Measurements from ENCODE around the gene CLCN7. TPM values are rescaled to one million over a fixed set of nuclear protein-coding genes. Genes with fewer than 3 reads are reported as not detected.

Gene CLCN7
- total RNA-seq, 1 experiment from 2014 or later = 26.6 TPM

- H3K27ac ChIP-seq = no peak overlapping the region
- no peaks in the 10 kb centered on the region for H3K27me3 ChIP-seq (replicated peaks)
- no peak for DNase-seq (ENCODE audit: low read depth in 1 of 2, low spot score in 2 of 2)
- H3K4me3 ChIP-seq = peak overlapping the region; percentile 37
- H3K9me3 ChIP-seq (replicated peaks) = no peaks in the 10 kb centered on the region
- no peaks in the 10 kb centered on the region; the same call in 1 of the 2 replicates for H3K36me3 ChIP-seq
- peaks cover 4% of the 10 kb centered on the region for H3K4me1 ChIP-seq (replicated peaks)
These were observed 67.1 kb downstream of the CLCN7 start for GRCh38 chr16:1407753-1408152.

DNA sequence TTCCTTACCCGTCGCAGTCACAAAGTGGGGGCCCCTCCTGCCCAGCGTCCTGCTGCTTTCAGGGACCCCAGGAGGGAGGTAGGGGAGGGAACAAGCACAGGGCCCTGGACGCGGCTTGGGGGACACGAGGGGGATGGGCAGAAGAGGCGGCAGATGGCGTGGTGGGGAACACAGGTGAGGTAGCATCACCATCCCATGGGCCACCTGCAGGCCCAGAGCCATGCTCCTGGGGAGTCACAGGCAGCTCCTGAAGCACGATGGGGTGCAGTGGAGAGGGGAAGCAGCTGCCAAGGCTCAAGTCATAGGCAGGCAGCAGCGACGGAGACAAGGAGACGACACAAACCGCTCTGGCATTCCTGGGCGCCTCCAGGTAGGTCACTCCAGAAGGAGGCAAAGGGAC, 71.1 kb downstream of the CLCN7 start:
- H3K27ac ChIP-seq = no peak overlapping the region
- H3K9me3 ChIP-seq (replicated peaks) = no peaks in the 10 kb centered on the region
- H3K4me1 ChIP-seq (replicated peaks) = peaks cover 4% of the 10 kb centered on the region
- no peaks in the 10 kb centered on the region for H3K36me3 ChIP-seq
- no peak overlapping the region for H3K4me3 ChIP-seq
- no peaks in the 10 kb centered on the region for H3K27me3 ChIP-seq (replicated peaks)
- DNase-seq (ENCODE audit: low read depth in 1 of 2, low spot score in 2 of 2) = no peak

DNA sequence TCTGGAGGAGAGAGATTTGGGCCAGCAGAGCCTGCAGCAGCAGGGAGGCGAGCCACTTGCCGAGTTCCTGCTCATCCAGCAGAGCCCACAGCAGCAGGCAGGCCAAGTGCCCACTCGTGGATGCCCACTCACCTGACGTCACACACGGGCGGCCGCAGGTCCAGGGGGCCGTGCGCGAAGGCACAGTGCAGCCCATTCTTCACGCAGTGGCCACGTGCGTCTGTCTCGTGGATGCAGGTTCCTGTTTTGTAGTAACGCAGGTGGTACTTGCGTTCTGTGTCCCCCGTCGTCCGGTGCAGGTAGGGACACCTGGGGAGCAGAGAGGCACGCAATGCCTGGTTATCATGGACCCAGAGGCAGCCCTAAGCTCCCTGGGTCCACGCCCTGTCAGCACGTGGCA, 71.8 kb downstream of the CLCN7 start:
- Histone ChIP-seq H3K4me1 (replicated peaks) (no peaks in the 10 kb centered on the region), H3K9me3 (replicated peaks) (no peaks in the 10 kb centered on the region), H3K36me3 (no peaks in the 10 kb centered on the region), H3K27me3 (replicated peaks) (no peaks in the 10 kb centered on the region), H3K4me3 (no peak overlapping the region), H3K27ac (no peak overlapping the region)
- DNase-seq (ENCODE audit: low read depth in 1 of 2, low spot score in 2 of 2) = no peak

- Histone ChIP-seq H3K9me3 (replicated peaks) (no peaks in the 10 kb centered on the region), H3K36me3 (no peaks in the 10 kb centered on the region), H3K27me3 (replicated peaks) (no peaks in the 10 kb centered on the region), H3K4me3 (no peak overlapping the region), H3K4me1 (replicated peaks) (no peaks in the 10 kb centered on the region), H3K27ac (no peak overlapping the region)
- no peak for DNase-seq (ENCODE audit: low read depth in 1 of 2, low spot score in 2 of 2)
These were observed 73.1 kb downstream of the CLCN7 start for GRCh38 chr16:1401758-1402154.

DNA sequence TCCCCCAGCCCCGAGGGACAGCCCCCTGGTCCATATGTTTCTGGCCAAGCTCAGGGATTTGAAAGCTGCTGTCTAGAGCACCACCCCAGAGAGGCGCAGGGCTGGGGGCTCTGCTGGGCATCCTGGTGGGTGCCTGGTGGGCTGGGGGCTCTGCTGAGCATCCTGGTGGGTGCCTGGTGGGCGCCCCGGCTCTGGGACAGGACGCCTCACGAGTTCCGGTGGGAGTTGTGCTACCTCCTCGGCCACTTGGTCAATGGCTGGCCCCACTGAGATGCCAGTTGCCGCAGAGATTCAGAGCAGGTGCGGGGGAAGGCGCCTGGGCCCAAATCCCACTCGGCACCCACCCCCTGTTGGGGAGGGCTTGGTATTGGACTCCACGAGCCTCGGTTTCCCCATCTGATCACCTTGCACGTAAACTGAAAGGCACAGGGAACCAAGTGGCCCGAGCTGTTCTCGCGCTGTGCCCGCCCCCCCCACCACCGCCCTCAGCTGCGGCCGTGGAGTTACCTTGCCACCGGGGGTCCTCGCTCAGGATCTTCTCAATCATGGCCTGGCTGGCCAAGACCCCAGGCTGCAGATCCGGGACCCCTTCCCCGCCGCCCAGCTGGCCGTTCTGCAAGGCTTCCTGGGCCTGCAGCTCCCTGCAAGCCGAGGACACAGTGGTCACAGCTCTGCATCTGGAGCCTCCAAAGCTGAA, 73.6 kb downstream of the CLCN7 start:
- DNase-seq (ENCODE audit: low read depth in 1 of 2, low spot score in 2 of 2) = no peak
- Histone ChIP-seq H3K4me3 (no peak overlapping the region), H3K4me1 (replicated peaks) (no peaks in the 10 kb centered on the region), H3K27ac (no peak overlapping the region), H3K36me3 (no peaks in the 10 kb centered on the region), H3K27me3 (replicated peaks) (no peaks in the 10 kb centered on the region), H3K9me3 (replicated peaks) (no peaks in the 10 kb centered on the region)

DNA sequence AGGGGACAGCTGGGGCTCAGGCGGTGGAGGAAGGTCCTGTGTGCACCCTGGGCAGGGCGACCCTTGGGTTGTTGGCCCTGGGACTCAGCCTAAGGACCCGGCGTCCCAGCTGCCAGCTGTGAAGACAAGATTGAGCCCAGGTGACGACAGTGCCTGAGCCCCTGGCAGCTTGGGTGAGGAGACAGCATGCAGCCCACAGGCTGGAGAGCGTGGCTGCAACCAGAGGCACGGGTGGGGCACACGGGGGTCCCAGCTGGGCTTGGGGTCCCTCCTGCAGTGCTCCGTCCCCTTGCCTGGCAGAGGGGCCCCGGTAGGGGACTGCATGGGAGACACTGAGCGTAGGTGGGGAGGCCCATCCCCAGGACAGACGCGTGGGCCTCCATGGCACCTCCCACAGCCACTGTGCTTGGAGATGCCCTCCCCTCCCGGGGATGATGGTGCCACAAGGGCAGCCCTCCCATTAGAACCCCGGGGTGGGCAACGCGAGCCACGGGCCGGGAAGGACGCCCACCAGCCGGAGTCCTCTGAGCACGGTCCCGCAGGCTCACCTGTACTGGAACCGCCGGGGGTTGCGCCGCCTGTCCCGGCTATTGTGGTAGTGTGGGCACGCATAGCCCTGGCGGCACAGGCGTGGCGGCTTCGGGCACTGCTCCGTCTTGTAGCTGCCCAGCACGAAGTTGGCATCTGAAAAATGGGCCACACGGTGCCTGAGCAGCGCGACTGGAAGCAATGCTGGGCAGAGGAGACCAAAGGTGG, 75.8 kb downstream of the CLCN7 start:
- Histone ChIP-seq H3K4me3 (no peak overlapping the region), H3K9me3 (replicated peaks) (no peaks in the 10 kb centered on the region), H3K4me1 (replicated peaks) (no peaks in the 10 kb centered on the region), H3K27me3 (replicated peaks) (no peaks in the 10 kb centered on the region), H3K27ac (no peak overlapping the region), H3K36me3 (no peaks in the 10 kb centered on the region)
- DNase-seq (ENCODE audit: low read depth in 1 of 2, low spot score in 2 of 2) = no peak

GRCh38 chr16:1398351-1398750, 76.5 kb downstream of the CLCN7 start:
- no peaks in the 10 kb centered on the region for H3K27me3 ChIP-seq (replicated peaks)
- no peak overlapping the region for H3K27ac ChIP-seq
- DNase-seq (ENCODE audit: low read depth in 1 of 2, low spot score in 2 of 2) = no peak
- H3K4me1 ChIP-seq (replicated peaks) = no peaks in the 10 kb centered on the region
- H3K9me3 ChIP-seq (replicated peaks) = no peaks in the 10 kb centered on the region
- H3K4me3 ChIP-seq = no peak overlapping the region
- no peaks in the 10 kb centered on the region for H3K36me3 ChIP-seq

- Histone ChIP-seq H3K9me3 (replicated peaks) (no peaks in the 10 kb centered on the region), H3K27ac (no peak overlapping the region), H3K27me3 (replicated peaks) (no peaks in the 10 kb centered on the region), H3K4me3 (no peak overlapping the region), H3K36me3 (no peaks in the 10 kb centered on the region), H3K4me1 (replicated peaks) (no peaks in the 10 kb centered on the region)
- no peak for DNase-seq (ENCODE audit: low read depth in 1 of 2, low spot score in 2 of 2)
These were observed 77.0 kb downstream of the CLCN7 start for GRCh38 chr16:1397779-1398178.

DNA sequence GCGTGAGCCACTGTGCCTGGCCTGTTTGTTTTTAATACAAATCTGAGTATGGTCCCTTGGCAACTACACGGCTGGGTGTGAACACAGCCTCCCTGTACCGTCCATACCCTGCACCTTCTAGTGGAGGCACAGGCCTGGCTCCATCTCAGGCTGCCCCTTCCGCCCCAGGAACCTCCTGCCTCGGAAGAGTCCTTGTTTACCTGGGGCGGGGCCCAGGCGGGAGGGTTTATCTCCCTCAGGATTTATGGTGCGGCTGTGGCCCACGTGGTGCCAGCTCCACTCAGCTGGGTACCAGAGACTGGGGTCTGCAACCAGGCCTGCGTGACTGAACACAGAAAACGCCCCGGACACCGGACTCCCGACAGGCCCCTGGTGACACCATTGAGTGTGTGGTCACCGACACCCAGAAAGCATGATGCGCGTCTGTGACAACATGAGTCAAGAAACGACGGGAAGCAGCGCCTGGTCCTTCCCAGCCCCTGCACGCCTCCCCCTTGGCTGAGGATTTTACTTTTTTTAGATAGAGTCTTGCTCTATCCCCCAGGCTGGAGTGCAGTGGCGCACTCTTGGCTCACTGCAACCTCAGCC, 79.3 kb downstream of the CLCN7 start:
- Histone ChIP-seq H3K27me3 (replicated peaks) (no peaks in the 10 kb centered on the region), H3K4me1 (replicated peaks) (no peaks in the 10 kb centered on the region), H3K9me3 (replicated peaks) (no peaks in the 10 kb centered on the region), H3K36me3 (no peaks in the 10 kb centered on the region), H3K27ac (no peak overlapping the region), H3K4me3 (no peak overlapping the region)
- no peak for DNase-seq (ENCODE audit: low read depth in 1 of 2, low spot score in 2 of 2)

Other genes with a start within 250 kb of the CLCN7 start
- not detected in 2 replicates for gene TPSG1, start 249.8 kb downstream of the CLCN7 start, total RNA-seq (2014; rRNA removed; shearing (Covaris generic))
- not detected in 2 replicates for gene TPSB2, start 244.8 kb downstream of the CLCN7 start, total RNA-seq (2014; rRNA removed; shearing (Covaris generic))
- gene TPSAB1, start 234.3 kb downstream of the CLCN7 start, total RNA-seq (2014; rRNA removed; shearing (Covaris generic)) = not detected in 2 replicates
- not detected in 2 replicates for gene TPSD1, start 219.0 kb downstream of the CLCN7 start, total RNA-seq (2014; rRNA removed; shearing (Covaris generic))
- gene UBE2I, start 165.4 kb downstream of the CLCN7 start, total RNA-seq (2014; rRNA removed; shearing (Covaris generic)) = 45.2 and 77.4 TPM in 2 replicates
- gene BAIAP3, start 141.4 kb downstream of the CLCN7 start, total RNA-seq (2014; rRNA removed; shearing (Covaris generic)) = 1.2 and 3.1 TPM in 2 replicates
- gene TSR3, start 123.2 kb downstream of the CLCN7 start, total RNA-seq (2014; rRNA removed; shearing (Covaris generic)) = 110 and 166 TPM in 2 replicates
- 45.9 and 60.7 TPM in 2 replicates for gene GNPTG, start 123.1 kb downstream of the CLCN7 start, total RNA-seq (2014; rRNA removed; shearing (Covaris generic))
- 17.7 and 23.0 TPM in 2 replicates for gene UNKL, start 60.3 kb downstream of the CLCN7 start, total RNA-seq (2014; rRNA removed; shearing (Covaris generic))
- gene UQCC4, start 54.3 kb downstream of the CLCN7 start, total RNA-seq (2014; rRNA removed; shearing (Covaris generic)) = 25.3 and 25.6 TPM in 2 replicates
- gene PERCC1, start 44.0 kb downstream of the CLCN7 start, total RNA-seq (2014; rRNA removed; shearing (Covaris generic)) = not detected in 2 replicates
- not detected in 2 replicates for gene CCDC154, start 30.5 kb downstream of the CLCN7 start, total RNA-seq (2014; rRNA removed; shearing (Covaris generic))
- gene PTX4, start 13.9 kb upstream of the CLCN7 start, total RNA-seq (2014; rRNA removed; shearing (Covaris generic)) = not detected in 2 replicates
- 19.7 and 21.9 TPM in 2 replicates for gene TELO2, start 18.3 kb upstream of the CLCN7 start, total RNA-seq (2014; rRNA removed; shearing (Covaris generic))
- 0.29 and 0.91 TPM in 2 replicates for gene TMEM204, start 58.6 kb upstream of the CLCN7 start, total RNA-seq (2014; rRNA removed; shearing (Covaris generic))
- gene IFT140, start 137.0 kb upstream of the CLCN7 start, total RNA-seq (2014; rRNA removed; shearing (Covaris generic)) = 5.4 and 5.9 TPM in 2 replicates
- gene CRAMP1, start 137.3 kb upstream of the CLCN7 start, total RNA-seq (2014; rRNA removed; shearing (Covaris generic)) = 9.0 and 10.3 TPM in 2 replicates
- gene JPT2, start 203.3 kb upstream of the CLCN7 start, total RNA-seq (2014; rRNA removed; shearing (Covaris generic)) = 180 and 352 TPM in 2 replicates
- gene MAPK8IP3, start 231.2 kb upstream of the CLCN7 start, total RNA-seq (2014; rRNA removed; shearing (Covaris generic)) = 26.5 and 43.2 TPM in 2 replicates